ENCODE measurements around the gene MGST2.
"Not testable (repeated sequence)": the region's sequence is repeated elsewhere in the genome, so short reads cannot be mapped to it uniquely, and the experiment has no call there.

MGST2 gene

GRCh38 chr4:139665690-139666529, at the start of gene MGST2:
TSS of gene MGST2 (plus strand) at chr4:139665819. CDS start at chr4:139666020, 201 bp downstream.
- DNase-seq (ENCODE audit: low spot score): peak; percentile 58

- no peak for DNase-seq (ENCODE audit: low spot score)
These were observed 47.7 kb upstream of the MGST2 start for GRCh38 chr4:139617702-139618490.

- DNase-seq (ENCODE audit: low spot score): no peak
These were observed 46.0 kb upstream of the MGST2 start for GRCh38 chr4:139619644-139620043.

- no peak for DNase-seq (ENCODE audit: low spot score)
These were observed 42.7 kb upstream of the MGST2 start for GRCh38 chr4:139622901-139623381.

GRCh38 chr4:139624441-139625092, 41.1 kb upstream of the MGST2 start:
- DNase-seq (ENCODE audit: low spot score): no peak

GRCh38 chr4:139625093-139625455, 40.5 kb upstream of the MGST2 start:
- no peak for DNase-seq (ENCODE audit: low spot score)

- no peak for DNase-seq (ENCODE audit: low spot score)
These were observed 40.1 kb upstream of the MGST2 start for GRCh38 chr4:139625482-139625881.

- DNase-seq (ENCODE audit: low spot score): no peak
These were observed 37.2 kb upstream of the MGST2 start for GRCh38 chr4:139628184-139629012.

- DNase-seq (ENCODE audit: low spot score): no peak
These were observed 36.0 kb upstream of the MGST2 start for GRCh38 chr4:139629436-139630125.

GRCh38 chr4:139630126-139630495, 35.5 kb upstream of the MGST2 start:
- DNase-seq (ENCODE audit: low spot score): no peak

GRCh38 chr4:139630991-139631390, 34.6 kb upstream of the MGST2 start:
- DNase-seq (ENCODE audit: low spot score): no peak

GRCh38 chr4:139631791-139632190, 33.8 kb upstream of the MGST2 start:
- DNase-seq (ENCODE audit: low spot score): no peak

- not testable (repeated sequence) for DNase-seq (ENCODE audit: low spot score)
These were observed 32.9 kb upstream of the MGST2 start for GRCh38 chr4:139632739-139633138.

- DNase-seq (ENCODE audit: low spot score): no peak
These were observed 32.4 kb upstream of the MGST2 start for GRCh38 chr4:139633195-139633594.

- peak; percentile 16 for DNase-seq (ENCODE audit: low spot score)
These were observed 32.0 kb upstream of the MGST2 start for GRCh38 chr4:139633661-139634060.

GRCh38 chr4:139635966-139636365, 29.7 kb upstream of the MGST2 start:
- DNase-seq (ENCODE audit: low spot score): no peak

GRCh38 chr4:139638306-139638705, 27.3 kb upstream of the MGST2 start:
- DNase-seq (ENCODE audit: low spot score): not testable (repeated sequence)

- DNase-seq (ENCODE audit: low spot score): no peak
These were observed 26.0 kb upstream of the MGST2 start for GRCh38 chr4:139639654-139640053.

GRCh38 chr4:139641218-139641617, 24.4 kb upstream of the MGST2 start:
- peak; percentile 27 for DNase-seq (ENCODE audit: low spot score)

GRCh38 chr4:139642364-139642763, 23.3 kb upstream of the MGST2 start:
- DNase-seq (ENCODE audit: low spot score): peak; percentile 37
